HepG2 (cell line): ENCODE results near the gene RNF25. TPM values are rescaled to one million over a fixed set of nuclear protein-coding genes. Genes with fewer than 3 reads are reported as not detected.

ENCODE experiments used
- ATAC-seq: fragments of 200-7000 bp; cut with Tn5 transposase; 3 replicates; pipeline ENCODE4 v1.9.1; 2020; ENCODE audit warnings: mild to moderate bottlenecking, moderate library complexity
- BruUV-seq: library from RNA; stranded (reverse); fragments of 400-500 nt; replicated peaks from 2 replicates; lab custom pipeline; 2021; lab: Mats Ljungman, UMichigan
- CTCF ChIA-PET: fragments of 300-600 bp; formaldehyde crosslinking; extraction: SDS; loops from one replicate; lab custom pipeline; 2021; ENCODE audit warnings: low total read pairs, inconsistent platforms, low intra/inter-chr PET ratio; lab: Yijun Ruan, JAX
- POLR2A ChIA-PET: fragments of 350-600 bp; sonication (Branson Sonifier 250); formaldehyde crosslinking; loops from one replicate; lab custom pipeline; 2020; ENCODE audit warnings: antibody characterized with exemption, inconsistent platforms; lab: Yijun Ruan, JAX
- DNase-seq: peaks from one replicate; pipeline ENCODE4 v3.0.0-alpha.2; 2015; ENCODE audit warnings: low spot score
- FAIRE-seq: peaks from 3 replicates; lab custom pipeline; 2011; peaks lifted over from hg19 to GRCh38; lab: Jason Lieb, UNC
- H2AFZ ChIP-seq: one replicate; pipeline ENCODE4 v1.6.1; 2011; ENCODE audit warnings: low read length, inconsistent platforms
- H3K27ac ChIP-seq: fragments of 300-600 bp; 3 replicates; pipeline ENCODE4 v1.8.0; 2011; ENCODE audit warnings: mixed run types, mild to moderate bottlenecking, mixed read lengths, low read length, inconsistent platforms; ENCODE audit not compliant: insufficient read depth; ENCODE audit errors: extremely low read length
- H3K27me3 ChIP-seq, 2 experiments: fragments of 200-600 bp in 1 of 2; 2 replicates in 1 of 2; 3 replicates in 1 of 2; pipeline versions ENCODE4 v1.6.0 to v1.8.0; 2011; ENCODE audit warnings: low read length in 2 of 2, mild to moderate bottlenecking in 2 of 2, moderate library complexity in 2 of 2, inconsistent platforms in 1 of 2; ENCODE audit not compliant: insufficient read depth in 2 of 2, control insufficient read depth in 1 of 2
- H3K36me3 ChIP-seq, 2 experiments: fragments of 200-600 bp in 1 of 2; replicated peaks in 1 of 2; 2 replicates in 1 of 2; 3 replicates in 1 of 2; pipeline versions ENCODE4 v1.5.1 to v1.8.0; 2011; ENCODE audit warnings: low read length in 2 of 2, inconsistent platforms in 1 of 2; ENCODE audit not compliant: insufficient read depth in 2 of 2, control insufficient read depth in 1 of 2
- H3K4me1 ChIP-seq: 2 replicates; pipeline ENCODE4 v1.5.1; 2012; ENCODE audit warnings: low read length, inconsistent platforms; ENCODE audit not compliant: insufficient read depth
- H3K4me2 ChIP-seq: 2 replicates; pipeline ENCODE4 v1.6.0; 2011; ENCODE audit warnings: low read depth, low read length, inconsistent platforms
- H3K4me3 ChIP-seq, 3 experiments: fragments of 200-600 bp in 1 of 3; sonication (generic), shearing (Covaris generic) in 1 of 3; replicated peaks in 1 of 3; 2 replicates each; pipeline ENCODE4 v1.5.1; 2011 to 2016; ENCODE audit warnings: low read length in 3 of 3, inconsistent platforms in 2 of 3, low read depth in 2 of 3, mild to moderate bottlenecking in 2 of 3, control low read depth in 1 of 3, mixed read lengths in 1 of 3; ENCODE audit not compliant: insufficient read depth in 1 of 3
- H3K79me2 ChIP-seq: one replicate; pipeline ENCODE4 v1.6.1; 2011; ENCODE audit warnings: low read length, inconsistent platforms; ENCODE audit not compliant: insufficient read depth
- H3K9ac ChIP-seq: 2 replicates; pipeline ENCODE4 v1.6.0; 2011; ENCODE audit warnings: mild to moderate bottlenecking, low read depth, low read length, inconsistent platforms; ENCODE audit not compliant: insufficient read depth
- H3K9me3 ChIP-seq: 2 replicates; pipeline ENCODE4 v1.5.1; 2012; ENCODE audit warnings: mild to moderate bottlenecking, low read length
- H4K20me1 ChIP-seq: 2 replicates; pipeline ENCODE4 v1.6.0; 2011; ENCODE audit warnings: inconsistent platforms, mild to moderate bottlenecking, low read length, moderate library complexity; ENCODE audit not compliant: insufficient read depth
- HNF4G ChIP-seq, 2 experiments: sonication (generic) in 1 of 2; formaldehyde crosslinking in 1 of 2; IDR thresholded peaks; 2 replicates each; pipeline versions ENCODE4 v1.4.0 to v1.6.1; 2011 to 2020; ENCODE audit warnings: borderline replicate concordance in 2 of 2, low read depth in 2 of 2, mild to moderate bottlenecking in 2 of 2, low read length in 1 of 2, missing genetic modification reagents in 1 of 2, moderate library complexity in 1 of 2
- HOXD1 ChIP-seq: sonication (generic); formaldehyde crosslinking; IDR thresholded peaks from 2 replicates; pipeline ENCODE4 v1.5.0; 2020; ENCODE audit warnings: missing genetic modification reagents
- MAFK ChIP-seq, 2 experiments: IDR thresholded peaks in 1 of 2; conservative IDR thresholded peaks in 1 of 2; 2 replicates each; pipeline ENCODE4 v1.6.1; 2011; ENCODE audit warnings: improper control_type of control experiment in 2 of 2, low read length in 2 of 2
- SYNCRIP ChIP-seq: fragments of 200-400 bp; formaldehyde crosslinking; IDR thresholded peaks from 2 replicates; pipeline ENCODE4 v1.6.1; 2018; ENCODE audit warnings: mild to moderate bottlenecking, low read depth, low read length; ENCODE audit not compliant: insufficient read depth
- U2AF2 ChIP-seq: fragments of 200-400 bp; formaldehyde crosslinking; IDR thresholded peaks from 2 replicates; pipeline ENCODE4 v1.6.1; 2017; ENCODE audit warnings: low read depth, mild to moderate bottlenecking, low read length
- ZFY ChIP-seq: sonication (generic); formaldehyde crosslinking; IDR thresholded peaks from 2 replicates; pipeline ENCODE4 v1.4.0; 2020; ENCODE audit warnings: missing genetic modification reagents
- ZNF12 ChIP-seq: sonication (generic); formaldehyde crosslinking; IDR thresholded peaks from 2 replicates; pipeline ENCODE4 v1.5.0; 2020; ENCODE audit warnings: missing genetic modification reagents
- ZNF629 ChIP-seq: sonication (generic); formaldehyde crosslinking; conservative IDR thresholded peaks from 2 replicates; pipeline ENCODE4 v1.5.0; 2020; ENCODE audit warnings: missing genetic modification reagents
- WGBS: methylation state at CpG from one replicate; pipeline ENCODE4 v1.1.6; 2017; ENCODE audit warnings: low lambda C conversion rate; 5-methylcytosine and 5-hydroxymethylcytosine counted together
- in situ Hi-C: cut with HindIII; loops from 2 replicates; pipeline ENCODE4 v1.10.0; 2017; ENCODE audit warnings: low pct_unique_long_range_greater_than_20kb; ENCODE audit not compliant: extremely low pct_ligation_motif_present
- intact Hi-C: fragments of 100-400 bp; cut with micrococcal nuclease; formaldehyde crosslinking; loops from one replicate; pipeline ENCODE4 v1.10.0; 2022; ENCODE audit not compliant: unreplicated experiment
- polyA plus RNA-seq, 8 experiments: library from polyadenylated mRNA; depleted of rRNA in 3 of 8; stranded (reverse) in 7 of 8; unstranded in 1 of 8; fragments of >200 nt; fragmentation: Illumina TruSeq in 4 of 8; extraction: Trizol in 4 of 8; gene quantifications; 2 replicates each; pipeline versions ENCODE4 v1.2.1 to v1.2.3, GENCODE V29; 2011 to 2016; ENCODE audit warnings: low read depth in 4 of 8, missing spikeins in 1 of 8, mixed read lengths in 1 of 8; ENCODE audit not compliant: insufficient read depth in 1 of 8
- total RNA-seq, 5 experiments: library from RNA; depleted of rRNA; stranded (reverse); fragments of >200 nt; fragmentation: Illumina TruSeq; extraction: Trizol; gene quantifications; 2 replicates each; pipeline ENCODE4 v1.2.3, GENCODE V29; 2016; ENCODE audit warnings: low read depth in 1 of 5

RNF25 gene
- total and polyA plus RNA-seq, 2 of the 13 experiments (the other 11 are each of a cell fraction or from before 2014, with no cell fraction given): 37.0 to 87.6 TPM

- no peaks in the 10 kb centered on the region for H3K9me3 ChIP-seq
- no peaks in the 10 kb centered on the region for H4K20me1 ChIP-seq
- H3K4me3 ChIP-seq: no peak overlapping the region
- no peak overlapping the region for H3K4me2 ChIP-seq
- ATAC-seq (no peak), DNase-seq (no peak), FAIRE-seq (no peak)
- H3K4me1 ChIP-seq: peaks cover 32% of the 10 kb centered on the region
- in situ Hi-C loops (no loop called here), intact Hi-C loops (no loop called here)
- no peak overlapping the region for H3K27ac ChIP-seq
- no peak overlapping the region for H3K9ac ChIP-seq
- ChIA-PET CTCF (no interaction called here), POLR2A (interaction anchor here (0.6 to 1.0 kb wide), 5 partner anchors 48 to 184 kb away, joined by 3 to 4 read pairs (median 3); partner anchors contain the start of gene CYP27A1)
- no peak overlapping the region for H2AFZ ChIP-seq
- peaks cover 23% of the 10 kb centered on the region for H3K79me2 ChIP-seq
- no peak for TF ChIP-seq SYNCRIP
- TF ChIP-seq U2AF2: no peak
- no peak for TF ChIP-seq ZNF629 (CRISPR knock-in tag)
- no peak for TF ChIP-seq HNF4G (IDR thresholded peaks at IDR 0.05; ENCODE audit: borderline replicate concordance, low read depth, low read length)
- TF ChIP-seq HNF4G (CRISPR knock-in tag; IDR thresholded peaks at IDR 0.05; ENCODE audit: borderline replicate concordance, low read depth): no peak
- TF ChIP-seq ZNF12: no peak
- no peak for TF ChIP-seq ZFY
- no TSS peak for BruUV-seq
- WGBS: 73% methylated on average over 4 of the region's 4 CpGs
- no peaks in the 10 kb centered on the region for H3K36me3 ChIP-seq
- no peaks in the 10 kb centered on the region; a peak in 1 of 5 replicates for H3K27me3 ChIP-seq
These were observed 36.3 kb upstream of the RNF25 start for GRCh38 chr2:218708086-218708485.

- no peak overlapping the region for H2AFZ ChIP-seq
- H4K20me1 ChIP-seq: no peaks in the 10 kb centered on the region
- CTCF ChIA-PET: no interaction called here
- H3K36me3 ChIP-seq: peaks cover 2 to 6% of the 10 kb centered on the region in 2 experiments; a peak in 2 of 5 replicates
- no peak overlapping the region for H3K9ac ChIP-seq
- H3K9me3 ChIP-seq: no peaks in the 10 kb centered on the region
- 79% methylated on average over 4 of the region's 4 CpGs for WGBS
- no TSS peak for BruUV-seq
- intact Hi-C loops: no loop called here
- FAIRE-seq: no peak
- no peak overlapping the region for H3K27ac ChIP-seq
- TF ChIP-seq MAFK (conservative IDR thresholded peaks at IDR 0.05 in 1 of 2, IDR thresholded peaks at IDR 0.05 in 1 of 2; ENCODE audit: low read length in 2 of 2) (0 out of 4 replicates have a peak, but pooled peaks of 1 of the 2 experiments have one; percentile 3), HOXD1 (CRISPR knock-in tag) (no peak)
- TF ChIP-seq, all 625 proteins: peak for 1
- H3K4me3 ChIP-seq: no peak overlapping the region
- DNase-seq: no peak
- no peak overlapping the region for H3K4me2 ChIP-seq
- H3K27me3 ChIP-seq: no peaks in the 10 kb centered on the region
- H3K4me1 ChIP-seq: peaks cover 8% of the 10 kb centered on the region; the same call in 1 of the 2 replicates
- no peak for ATAC-seq
- POLR2A ChIA-PET: no interaction called here
- no peaks in the 10 kb centered on the region for H3K79me2 ChIP-seq
- in situ Hi-C loops: no loop called here
These were observed 31.5 kb upstream of the RNF25 start for GRCh38 chr2:218703341-218703740.
